ENCODE data around the gene MMP10.
"Not testable (repeated sequence)": the region's sequence is repeated elsewhere in the genome, so short reads cannot be mapped to it uniquely, and the experiment has no call there.

The MMP10 gene

GRCh38 chr11:102783016-102783415, 2.6 kb upstream of the MMP10 start:
- DNase-seq = no peak

DNA sequence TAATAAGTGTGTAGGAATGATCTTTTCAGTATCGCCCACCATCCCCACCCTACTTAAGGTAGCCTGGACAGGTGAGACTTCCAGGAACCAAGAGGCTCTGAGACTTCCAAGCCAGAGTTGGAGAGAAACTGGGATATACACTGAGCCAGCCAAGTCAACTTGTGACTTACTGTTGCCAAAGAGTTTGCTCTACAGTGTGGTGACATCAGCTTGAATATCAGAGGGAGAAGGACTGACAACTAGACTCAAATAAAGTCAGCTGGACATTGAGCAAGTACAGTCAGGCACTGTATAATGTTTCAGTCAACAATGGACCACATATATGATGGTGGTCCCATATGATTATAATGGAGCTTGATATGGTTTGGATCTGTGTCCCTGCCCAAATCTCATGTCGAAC, 1.2 kb upstream of the MMP10 start:
- no peak for DNase-seq

DNA sequence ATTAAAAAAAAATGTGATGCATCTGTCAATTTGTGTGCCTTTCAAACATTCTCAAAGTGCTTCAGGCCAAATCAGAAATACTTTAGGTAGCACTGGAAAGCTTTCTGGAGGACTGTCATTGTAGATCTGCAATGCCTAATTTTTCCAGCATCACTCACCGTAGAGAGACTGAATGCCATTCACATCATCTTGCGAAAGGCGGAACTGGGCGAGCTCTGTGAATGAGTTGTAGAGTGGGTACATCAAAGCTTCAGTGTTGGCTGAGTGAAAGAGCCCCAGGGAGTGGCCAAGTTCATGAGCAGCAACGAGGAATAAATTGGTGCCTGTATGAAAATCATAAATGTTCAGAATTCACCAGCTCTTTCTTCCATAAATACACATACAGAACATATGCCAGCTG, 4.0 kb downstream of the MMP10 start:
- DNase-seq = no peak

DNA sequence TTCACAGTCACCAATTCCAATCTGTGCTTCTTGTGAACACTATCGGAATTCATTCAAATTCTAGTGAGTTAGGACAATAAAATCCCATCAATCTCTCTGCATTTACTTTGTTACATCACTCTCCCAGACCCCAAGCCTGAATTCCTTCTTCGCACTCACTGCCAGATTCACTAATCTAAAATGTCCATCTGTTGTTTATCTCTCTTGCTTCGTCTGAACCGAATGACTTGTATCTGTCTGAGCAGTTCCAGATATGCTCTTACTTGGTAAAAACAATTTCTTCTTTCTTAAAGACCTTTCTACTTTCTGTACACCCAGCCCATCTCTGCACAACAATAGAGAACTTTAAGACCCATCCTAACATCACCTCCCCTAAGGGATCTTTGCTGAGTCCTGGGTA, 7.0 kb downstream of the MMP10 start:
- no peak for DNase-seq

DNA sequence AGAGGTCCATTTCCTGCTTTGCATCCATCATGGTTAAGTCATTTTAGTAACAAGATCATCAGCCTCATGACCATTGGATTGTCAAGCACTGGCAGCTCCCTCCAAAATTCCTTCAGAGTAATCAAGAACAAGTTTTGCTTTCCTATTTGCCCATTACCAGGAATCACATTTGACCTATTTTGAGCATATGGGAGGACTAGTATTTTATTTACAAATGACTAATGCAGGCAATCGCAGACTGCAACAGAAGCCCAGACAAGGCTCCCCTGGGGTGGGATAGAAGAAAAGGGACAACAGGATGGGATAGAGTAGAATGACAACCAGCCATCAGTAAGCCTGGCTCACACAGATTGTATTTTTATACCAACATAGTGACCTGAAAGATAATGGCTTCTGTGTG, 9.1 kb downstream of the MMP10 start:
- no peak for DNase-seq

GRCh38 chr11:102770191-102770590, 10.2 kb downstream of the MMP10 start:
- no peak for DNase-seq

- no peak for DNase-seq
Measured at GRCh38 chr11:102767800-102768199, 12.6 kb downstream of the MMP10 start.

DNA sequence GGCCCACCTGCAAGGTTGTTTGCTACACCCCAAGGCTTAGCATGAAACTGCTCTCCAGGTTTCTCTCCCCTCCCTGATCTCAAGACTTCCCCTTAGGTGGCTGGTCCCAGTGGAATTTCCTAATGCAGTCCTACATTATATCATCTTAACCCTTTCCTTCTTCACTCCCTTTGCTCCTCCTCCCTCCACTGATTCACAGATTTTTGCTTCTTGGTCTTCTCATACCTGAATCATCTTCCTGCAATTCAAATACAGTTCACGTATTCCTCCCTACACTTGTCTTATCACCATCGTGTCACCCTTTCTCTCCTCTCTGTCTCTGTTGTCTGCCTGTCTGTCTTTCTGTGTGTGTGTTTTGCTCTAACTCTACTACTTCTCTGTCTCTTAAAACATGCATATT, 17.0 kb downstream of the MMP10 start:
- no peak for DNase-seq

DNA sequence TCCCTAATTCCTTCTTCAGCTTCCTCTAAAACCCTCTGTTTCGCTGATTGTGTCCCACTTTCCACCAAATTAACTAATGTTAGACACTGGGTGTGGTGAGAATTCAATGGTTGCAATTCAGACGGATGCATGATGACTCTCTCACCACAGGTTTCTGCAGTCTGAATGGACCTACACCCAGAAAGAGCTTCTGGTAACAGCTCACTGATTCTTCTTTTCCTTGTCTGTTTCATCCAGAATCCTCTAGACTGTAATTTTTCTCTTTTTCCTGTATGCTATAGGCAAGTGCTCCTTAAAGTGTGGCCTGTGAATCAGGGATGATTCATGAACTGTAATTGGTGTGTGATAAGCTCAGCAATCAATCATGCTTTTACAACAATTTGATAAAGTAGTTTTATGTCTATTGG, 18.1 kb downstream of the MMP10 start:
- DNase-seq = no peak

- no peak for DNase-seq
Measured at GRCh38 chr11:102761646-102762238, 18.7 kb downstream of the MMP10 start.

GRCh38 chr11:102760344-102761035, 19.9 kb downstream of the MMP10 start:
- no peak for DNase-seq

DNA sequence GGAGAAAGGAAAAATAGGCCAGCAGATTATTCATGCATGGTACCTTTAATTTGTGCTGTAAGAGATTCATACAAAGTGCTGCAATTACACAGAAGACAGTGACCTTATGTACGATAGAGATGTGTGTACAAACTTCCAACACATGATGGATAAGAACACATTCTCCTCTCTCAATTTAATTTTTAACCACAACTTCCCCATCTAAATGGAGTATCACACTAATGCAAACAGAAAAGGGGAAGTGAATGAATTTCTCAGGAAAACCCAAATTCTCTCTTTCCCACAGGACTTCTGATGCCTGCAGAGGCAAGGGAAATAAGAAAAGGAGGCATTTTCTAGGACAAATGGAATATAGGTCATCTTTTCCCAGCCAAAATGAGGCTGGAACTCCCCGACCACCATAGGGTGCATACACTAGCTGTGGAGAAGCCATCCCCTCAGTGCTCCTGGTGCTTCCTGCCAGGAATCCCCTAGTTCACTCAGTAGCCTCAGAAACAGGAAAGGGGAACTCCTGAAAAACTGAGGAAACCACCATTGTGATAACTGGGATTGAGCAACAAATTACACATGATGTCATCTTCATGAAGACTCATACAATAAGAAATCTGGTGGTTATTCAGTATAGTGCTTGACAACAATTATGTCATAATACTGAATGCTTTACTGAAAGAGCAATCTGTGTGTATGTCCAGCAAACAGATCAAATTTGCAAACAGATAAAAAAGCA, 22.4 kb downstream of the MMP10 start:
- DNase-seq = no peak

- DNase-seq = no peak
Measured at GRCh38 chr11:102753267-102753666, 27.2 kb downstream of the MMP10 start.

- DNase-seq = no peak
Measured at GRCh38 chr11:102751673-102752072, 28.8 kb downstream of the MMP10 start.

DNA sequence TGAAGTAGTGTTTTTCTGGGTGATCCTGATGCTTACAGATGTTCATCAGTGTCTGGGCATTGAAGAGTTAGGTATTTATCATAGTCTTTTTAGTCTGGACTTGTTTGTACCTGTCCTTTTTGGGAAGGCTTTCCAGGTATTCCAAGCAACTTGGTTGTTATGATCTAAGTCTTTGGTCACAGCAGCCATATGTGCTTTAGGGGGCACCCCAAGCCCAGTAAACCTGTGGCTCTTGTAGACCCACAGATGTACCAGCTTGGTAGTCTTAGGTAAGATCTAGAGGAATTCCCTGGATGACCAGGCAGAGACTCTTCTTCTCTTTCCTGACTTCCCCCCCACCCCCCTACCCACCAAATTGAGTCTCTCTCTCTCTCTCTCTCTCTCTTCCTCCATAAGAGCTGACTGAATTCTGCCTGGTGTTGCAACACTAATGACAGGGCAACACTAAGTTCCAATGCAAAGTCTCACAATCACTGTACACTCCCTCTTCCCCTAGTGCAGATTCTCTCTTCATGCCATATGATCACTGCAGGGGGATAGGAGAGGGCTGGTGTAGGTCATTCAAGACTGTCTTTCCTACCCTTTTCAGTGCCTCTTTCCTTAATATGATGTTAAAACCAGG, 31.2 kb downstream of the MMP10 start:
- DNase-seq = no peak

DNA sequence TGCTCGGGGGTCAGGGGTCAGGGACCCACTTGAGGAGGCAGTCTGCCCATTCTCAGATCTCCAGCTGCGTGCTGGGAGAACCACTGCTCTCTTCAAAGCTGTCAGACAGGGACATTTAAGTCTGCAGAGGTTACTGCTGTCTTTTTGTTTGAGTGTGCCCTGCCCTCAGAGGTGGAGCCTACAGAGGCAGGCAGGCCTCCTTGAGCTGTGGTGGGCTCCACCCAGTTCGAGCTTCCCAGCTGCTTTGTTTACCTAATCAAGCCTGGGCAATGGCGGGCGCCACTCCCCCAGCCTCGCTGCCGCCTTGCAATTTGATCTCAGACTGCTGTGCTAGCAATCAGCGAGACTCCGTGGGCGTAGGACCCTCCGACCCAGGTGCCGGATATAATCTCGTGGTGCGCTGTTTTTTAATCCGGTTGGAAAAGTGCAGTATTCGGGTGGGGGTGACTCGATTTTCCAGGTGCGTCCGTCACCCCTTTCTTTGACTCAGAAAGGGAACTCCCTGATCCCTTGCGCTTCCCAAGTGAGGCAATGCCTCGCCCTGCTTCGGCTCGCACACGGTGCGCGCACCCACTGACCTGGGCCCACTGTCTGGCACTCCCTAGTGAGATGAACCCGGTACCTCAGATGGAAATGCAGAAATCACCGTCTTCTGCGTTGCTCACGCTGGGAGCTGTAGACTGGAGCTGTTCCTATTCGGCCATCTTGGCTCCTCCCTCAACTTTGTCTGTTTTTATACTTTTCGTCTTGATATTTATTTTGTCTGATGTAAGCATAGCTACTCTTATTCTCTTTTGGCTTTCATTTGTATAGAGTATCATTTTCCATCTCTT, 33.5 kb downstream of the MMP10 start:
- DNase-seq = not testable (repeated sequence)

DNA sequence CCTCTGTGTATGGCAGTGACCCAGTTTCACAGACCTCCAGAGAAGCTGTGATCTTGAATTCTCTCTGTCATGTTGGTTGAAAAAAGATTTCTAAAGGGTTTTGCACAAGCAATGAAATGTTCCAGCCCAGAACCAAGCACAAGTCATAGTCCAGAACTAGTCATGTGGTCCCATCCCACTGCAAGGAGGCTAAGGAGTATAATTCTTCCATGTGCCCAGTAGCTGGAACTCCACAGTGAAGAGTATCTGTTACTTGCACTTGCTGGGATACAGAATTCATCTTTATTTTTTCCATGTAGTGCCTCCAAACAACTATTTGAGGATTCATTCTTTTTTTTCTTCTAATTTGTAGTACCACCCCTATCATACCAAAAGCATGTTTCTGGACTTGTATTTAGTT, 45.8 kb downstream of the MMP10 start:
- no peak for DNase-seq

GRCh38 chr11:102733232-102733875, 47.1 kb downstream of the MMP10 start:
- no peak for DNase-seq

DNA sequence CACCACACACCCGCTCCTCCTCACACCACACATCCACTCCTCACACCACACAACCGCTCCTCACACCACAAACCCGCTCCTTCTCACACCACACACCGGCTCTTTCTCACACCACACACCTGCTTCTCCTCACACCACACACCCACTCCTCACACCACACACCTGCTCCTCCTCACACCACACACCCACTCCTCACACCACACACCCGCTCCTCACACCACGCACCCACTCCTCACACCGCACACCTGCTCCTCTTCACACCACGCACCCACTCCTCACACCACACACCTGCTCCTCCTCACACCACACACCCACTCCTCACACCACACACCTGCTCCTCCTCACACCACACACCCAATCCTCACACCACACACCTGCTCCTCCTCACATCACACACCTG, 49.5 kb downstream of the MMP10 start:
- DNase-seq = not testable (repeated sequence)

DNA sequence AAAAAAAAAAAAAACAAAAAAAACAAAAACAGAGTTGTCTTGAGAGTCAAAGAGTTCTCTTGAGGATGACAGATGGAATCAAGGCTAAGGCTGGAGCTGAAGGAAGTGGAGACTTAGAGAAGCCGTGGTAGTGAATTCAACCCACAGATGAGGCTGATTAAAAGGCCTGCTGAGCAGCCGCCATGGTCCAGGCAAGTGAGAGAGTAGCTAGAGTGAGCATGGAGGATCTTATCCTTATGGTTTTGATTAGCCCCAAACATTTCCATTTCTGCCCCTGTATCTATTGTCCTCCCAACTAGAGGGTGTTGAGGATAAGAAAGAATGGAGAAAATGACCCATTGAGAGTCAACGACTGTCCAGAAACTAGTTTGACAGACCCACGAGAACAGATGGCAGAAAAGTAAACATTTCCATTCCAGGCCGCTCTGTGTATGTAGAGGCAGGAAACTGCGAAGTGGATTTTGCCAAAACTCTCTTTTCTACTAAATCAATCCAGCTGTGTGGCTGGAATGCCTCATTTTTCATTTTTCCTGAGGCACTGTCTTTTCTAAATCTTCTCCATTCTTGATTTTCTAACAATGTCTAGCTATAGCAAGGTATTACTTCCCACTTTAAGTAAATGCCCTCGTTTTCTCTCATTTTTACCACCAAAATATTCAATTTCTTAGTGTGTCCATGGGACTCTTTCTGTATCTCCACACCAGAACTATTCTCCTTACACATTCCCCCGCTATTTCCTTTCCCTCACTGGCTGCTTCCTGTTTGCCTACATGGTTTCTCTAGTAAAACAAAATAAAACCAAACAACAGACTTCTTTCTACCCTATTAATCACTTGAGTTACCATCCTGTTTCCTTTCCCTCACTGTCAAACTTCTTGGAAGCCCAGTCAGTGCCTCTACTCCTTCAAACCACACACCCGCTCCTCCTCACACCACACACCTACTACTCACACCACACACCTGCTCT, 50.3 kb downstream of the MMP10 start:
- no peak for DNase-seq

GRCh38 chr11:102727890-102728289, 52.5 kb downstream of the MMP10 start:
- no peak for DNase-seq
